Measurements from ENCODE around the gene MEGF11.

DNA sequence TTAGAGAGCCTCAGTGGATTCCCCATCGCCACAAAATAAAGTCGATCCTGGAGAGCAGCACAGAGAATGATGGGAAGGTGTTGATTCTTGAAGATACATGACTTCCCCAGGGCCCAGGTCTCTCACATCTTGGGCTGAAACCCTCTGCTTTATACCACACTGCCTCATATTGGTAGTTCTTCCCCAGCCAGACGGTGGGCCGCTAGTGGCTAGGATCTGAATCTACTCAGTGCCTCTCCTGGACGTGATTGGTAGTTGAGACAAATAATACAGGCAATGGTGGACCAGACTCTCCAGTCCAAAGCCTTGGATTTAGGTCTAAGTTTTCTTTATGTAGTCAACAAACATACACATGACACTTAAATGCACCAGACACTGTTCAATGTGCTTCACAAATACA, 334.6 kb downstream of the MEGF11 start:
- TF ChIP-seq POLR2A (IDR thresholded peaks at IDR 0.05): no peak
- TF ChIP-seq, protein P1, sequence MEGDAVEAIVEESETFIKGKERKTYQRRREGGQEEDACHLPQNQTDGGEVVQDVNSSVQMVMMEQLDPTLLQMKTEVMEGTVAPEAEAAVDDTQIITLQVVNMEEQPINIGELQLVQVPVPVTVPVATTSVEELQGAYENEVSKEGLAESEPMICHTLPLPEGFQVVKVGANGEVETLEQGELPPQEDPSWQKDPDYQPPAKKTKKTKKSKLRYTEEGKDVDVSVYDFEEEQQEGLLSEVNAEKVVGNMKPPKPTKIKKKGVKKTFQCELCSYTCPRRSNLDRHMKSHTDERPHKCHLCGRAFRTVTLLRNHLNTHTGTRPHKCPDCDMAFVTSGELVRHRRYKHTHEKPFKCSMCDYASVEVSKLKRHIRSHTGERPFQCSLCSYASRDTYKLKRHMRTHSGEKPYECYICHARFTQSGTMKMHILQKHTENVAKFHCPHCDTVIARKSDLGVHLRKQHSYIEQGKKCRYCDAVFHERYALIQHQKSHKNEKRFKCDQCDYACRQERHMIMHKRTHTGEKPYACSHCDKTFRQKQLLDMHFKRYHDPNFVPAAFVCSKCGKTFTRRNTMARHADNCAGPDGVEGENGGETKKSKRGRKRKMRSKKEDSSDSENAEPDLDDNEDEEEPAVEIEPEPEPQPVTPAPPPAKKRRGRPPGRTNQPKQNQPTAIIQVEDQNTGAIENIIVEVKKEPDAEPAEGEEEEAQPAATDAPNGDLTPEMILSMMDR (IDR thresholded peaks at IDR 0.05): no peak

Data from right lobe of liver (tissue), 4 donors.